DOHH2 (cell line): ENCODE measurements around the gene PTPRT.

ENCODE experiments used
- CTCF ChIP-seq: fragments of 200-600 bp; sonication (generic); IDR thresholded peaks from one replicate; pipeline ENCODE4 v1.5.1; 2014; ENCODE audit warnings: antibody characterized with exemption, mild to moderate bottlenecking, low read depth, low read length; ENCODE audit not compliant: poor library complexity, severe bottlenecking
- EZH2phosphoT487 ChIP-seq: fragments of 200-600 bp; sonication (generic); IDR thresholded peaks from 2 replicates; pipeline ENCODE4 v1.6.1; 2017; ENCODE audit warnings: borderline replicate concordance, mild to moderate bottlenecking, antibody characterized with exemption, low read length, moderate library complexity, mixed read lengths

GRCh38 chr20:43124241-43124640, 65.5 kb downstream of the PTPRT start:
- no peak for TF ChIP-seq CTCF
- no peak for TF ChIP-seq EZH2phosphoT487
